ENCODE results near the gene RAB6A.

GRCh38 chr11:73671701-73672100 lies 89.2 kb downstream of the RAB6A start:
- TF ChIP-seq CTCF (IDR thresholded peaks at IDR 0.05): no peak
- no peak for TF ChIP-seq POLR2A (IDR thresholded peaks at IDR 0.05)
